CD4-positive, alpha-beta memory T cell (primary cell): ENCODE data around the gene SLC39A13. TPM values are rescaled to one million over a fixed set of nuclear protein-coding genes. Genes with fewer than 3 reads are reported as not detected.

ENCODE experiments used
- CTCF ChIA-PET: fragments of 350-600 bp; sonication (Branson Sonifier 250); formaldehyde crosslinking; loops from one replicate; lab custom pipeline; 2021; ENCODE audit warnings: inconsistent platforms; ENCODE audit not compliant: partially characterized antibody; lab: Charles Lee
- POLR2A ChIA-PET: fragments of 350-600 bp; sonication (Branson Sonifier 250); formaldehyde crosslinking; loops from one replicate; lab custom pipeline; 2021; ENCODE audit not compliant: partially characterized antibody; lab: Charles Lee
- DNase-seq, 5 donors: peaks; one replicate each; pipeline versions ENCODE4 v3.0.0 to v3.0.0-alpha.2; 2020 to 2022; ENCODE audit warnings: mixed read lengths in 1 of 5
- H3K27ac ChIP-seq: one replicate; pipeline ENCODE4 v1.7.0; 2013; ENCODE audit warnings: low read depth, low read length
- H3K27me3 ChIP-seq: 2 replicates; pipeline ENCODE4 v1.7.0; 2013; ENCODE audit warnings: mild to moderate bottlenecking, low read length, moderate library complexity; ENCODE audit not compliant: insufficient read depth
- H3K36me3 ChIP-seq: 2 replicates; pipeline ENCODE4 v1.7.0; 2013; ENCODE audit warnings: mild to moderate bottlenecking, low read length, moderate library complexity; ENCODE audit not compliant: insufficient read depth
- H3K4me1 ChIP-seq: 2 replicates; pipeline ENCODE4 v1.7.0; 2013; ENCODE audit warnings: mild to moderate bottlenecking, low read length, moderate library complexity; ENCODE audit not compliant: insufficient read depth
- H3K4me3 ChIP-seq, 2 donors: one replicate each; pipeline ENCODE4 v1.7.0; 2013; ENCODE audit warnings: low read length in 2 of 2, mild to moderate bottlenecking in 1 of 2
- H3K9me3 ChIP-seq, 2 donors: one replicate each; pipeline ENCODE4 v1.7.0; 2013; ENCODE audit warnings: low read length in 2 of 2, control low read depth in 1 of 2; ENCODE audit not compliant: control insufficient read depth in 1 of 2
- H3K27ac Mint-ChIP-seq, 7 donors: one replicate each; pipeline ENCODE4 v1.8.0; 2020 to 2021; ENCODE audit warnings: mixed read lengths in 7 of 7, mild to moderate bottlenecking in 6 of 7, inconsistent platforms in 3 of 7, moderate library complexity in 3 of 7
- H3K27me3 Mint-ChIP-seq, 2 donors: one replicate each; pipeline ENCODE4 v1.8.0; 2020 to 2021; ENCODE audit warnings: mixed read lengths in 2 of 2
- H3K36me3 Mint-ChIP-seq, 2 donors: one replicate each; pipeline ENCODE4 v1.8.0; 2020 to 2021; ENCODE audit warnings: mixed read lengths in 2 of 2, inconsistent platforms in 1 of 2, mild to moderate bottlenecking in 1 of 2
- H3K4me1 Mint-ChIP-seq, 4 donors: one replicate each; pipeline ENCODE4 v1.8.0; 2020 to 2021; ENCODE audit warnings: mixed read lengths in 4 of 4, mild to moderate bottlenecking in 1 of 4
- H3K4me3 Mint-ChIP-seq, 8 donors: one replicate each; pipeline ENCODE4 v1.8.0; 2020 to 2021; ENCODE audit warnings: mixed read lengths in 8 of 8, mild to moderate bottlenecking in 7 of 8, moderate library complexity in 6 of 8, inconsistent platforms in 3 of 8
- H3K9me3 Mint-ChIP-seq, 8 donors: one replicate each; pipeline ENCODE4 v1.8.0; 2020 to 2021; ENCODE audit warnings: mixed read lengths in 8 of 8, mild to moderate bottlenecking in 5 of 8, inconsistent platforms in 3 of 8, moderate library complexity in 1 of 8
- intact Hi-C: fragments of 100-400 bp; cut with micrococcal nuclease; formaldehyde crosslinking; loops from one replicate; pipeline ENCODE4 v1.15.1; 2023
- polyA plus RNA-seq, 2 donors: library from polyadenylated mRNA; unstranded; fragments of 300-500 nt; fragmentation: Illumina TruSeq; gene quantifications; one replicate each; pipeline ENCODE4 v1.2.3, GENCODE V29; 2021
- total RNA-seq, 2 experiments: library from RNA; stranded (reverse); gene quantifications; one replicate each; pipeline ENCODE4 v1.2.3, GENCODE V29; 2021

SLC39A13 gene
- total and polyA plus RNA-seq, 4 experiments from 2014 or later = 22.3 to 68.3 (median 48.6) TPM

GRCh38 chr11:47399860-47400767, 8.3 kb upstream of the SLC39A13 start:
- Mint-ChIP-seq H3K27me3 (no peaks in the 10 kb centered on the region), H3K27ac (peak overlapping the region; percentile 85 to 94 (median 88)), H3K4me1 (peaks cover 12 to 40% (median 27%) of the 10 kb centered on the region in 4 donors), H3K9me3 (peaks cover 0 to 1% (median 0%) of the 10 kb centered on the region in 8 donors), H3K4me3 (peak overlapping the region; percentile 80 to 95 (median 84)), H3K36me3 (no peaks in the 10 kb centered on the region)
- Histone ChIP-seq H3K9me3 (no peaks in the 10 kb centered on the region), H3K27me3 (no peaks in the 10 kb centered on the region), H3K4me3 (peak overlapping the region in 1 of 2 donors; percentile 61), H3K36me3 (no peaks in the 10 kb centered on the region), H3K4me1 (peaks cover 31% of the 10 kb centered on the region), H3K27ac (peak overlapping the region; percentile 62)
- POLR2A ChIA-PET = interaction anchor here (0.6 to 3.4 kb wide), 9 partner anchors 8 to 514 kb away, joined by 3 to 31 read pairs (median 12); partner anchors contain the start of genes DDB2, PSMC3, SLC39A13 and SPI1
- CTCF ChIA-PET = interaction anchor here (1.4 to 10.3 kb wide), 6 partner anchors 9 to 27 kb away, joined by 3 to 149 read pairs (median 10); partner anchors contain the start of genes SLC39A13 and SPI1
- intact Hi-C loops = loop anchor here (2.0 kb wide), 1 partner anchor 25 kb away; no protein-coding TSS in a partner anchor
- peak in 4 of 5 donors; percentile 21 to 38 (median 26) for DNase-seq

- Histone ChIP-seq H3K27ac (peak overlapping the region; percentile 58), H3K4me3 (peak overlapping the region in 1 of 2 donors; percentile 61), H3K4me1 (peaks cover 24% of the 10 kb centered on the region), H3K27me3 (no peaks in the 10 kb centered on the region), H3K9me3 (no peaks in the 10 kb centered on the region), H3K36me3 (no peaks in the 10 kb centered on the region)
- DNase-seq = no peak
- Mint-ChIP-seq H3K4me1 (peaks cover 11 to 33% (median 21%) of the 10 kb centered on the region in 4 donors), H3K36me3 (no peaks in the 10 kb centered on the region), H3K27me3 (no peaks in the 10 kb centered on the region), H3K27ac (peak overlapping the region; percentile 69 to 94 (median 86)), H3K4me3 (peak overlapping the region; percentile 80 to 95 (median 84)), H3K9me3 (peaks cover 0 to 1% (median 0%) of the 10 kb centered on the region in 8 donors)
- intact Hi-C loops = loop anchor here (2.0 kb wide), 1 partner anchor 26 kb away; no protein-coding TSS in a partner anchor
- ChIA-PET CTCF (interaction anchor here (1.6 to 10.3 kb wide), 4 partner anchors 8 to 28 kb away, joined by 4 to 149 read pairs (median 14); partner anchors contain the start of gene SLC39A13), POLR2A (interaction anchor here (0.6 to 3.4 kb wide), 8 partner anchors 8 to 513 kb away, joined by 3 to 31 read pairs (median 11); partner anchors contain the start of genes DDB2, SLC39A13 and SPI1)
Observed at GRCh38 chr11:47400768-47401279, 7.6 kb upstream of the SLC39A13 start.

- Histone ChIP-seq H3K27me3 (no peaks in the 10 kb centered on the region), H3K9me3 (no peaks in the 10 kb centered on the region), H3K27ac (no peak overlapping the region), H3K4me3 (no peak overlapping the region), H3K4me1 (peaks cover 31% of the 10 kb centered on the region), H3K36me3 (no peaks in the 10 kb centered on the region)
- no peak overlapping the region for H3K4me3 Mint-ChIP-seq
- peaks cover 13 to 36% (median 27%) of the 10 kb centered on the region in 4 donors for H3K4me1 Mint-ChIP-seq
- no peak for DNase-seq
- no peaks in the 10 kb centered on the region for H3K27me3 Mint-ChIP-seq
- peaks cover 0 to 2% of the 10 kb centered on the region in 2 donors for H3K36me3 Mint-ChIP-seq
- POLR2A ChIA-PET = no interaction called here
- H3K27ac Mint-ChIP-seq = peak overlapping the region in 2 of 7 donors; percentile 57 to 59
- CTCF ChIA-PET = interaction anchor here (0.7 to 10.3 kb wide), 3 partner anchors 9 to 30 kb away, joined by 3 to 149 read pairs (median 4); no protein-coding TSS in a partner anchor
- intact Hi-C loops = no loop called here
- no peaks in the 10 kb centered on the region for H3K9me3 Mint-ChIP-seq
Observed at GRCh38 chr11:47403135-47403534, 5.3 kb upstream of the SLC39A13 start.

- DNase-seq = no peak
- Histone ChIP-seq H3K4me1 (peaks cover 31% of the 10 kb centered on the region), H3K9me3 (no peaks in the 10 kb centered on the region), H3K36me3 (no peaks in the 10 kb centered on the region), H3K4me3 (no peak overlapping the region), H3K27me3 (no peaks in the 10 kb centered on the region), H3K27ac (no peak overlapping the region)
- H3K27ac Mint-ChIP-seq = peak overlapping the region in 1 of 7 donors; percentile 57
- ChIA-PET CTCF (interaction anchor here (0.7 to 10.3 kb wide), 3 partner anchors 9 to 31 kb away, joined by 3 to 149 read pairs (median 4); no protein-coding TSS in a partner anchor), POLR2A (no interaction called here)
- peaks cover 12 to 31% (median 25%) of the 10 kb centered on the region in 4 donors for H3K4me1 Mint-ChIP-seq
- no peaks in the 10 kb centered on the region for H3K9me3 Mint-ChIP-seq
- intact Hi-C loops = no loop called here
- H3K4me3 Mint-ChIP-seq = no peak overlapping the region
- H3K27me3 Mint-ChIP-seq = no peaks in the 10 kb centered on the region
- peaks cover 0 to 2% of the 10 kb centered on the region in 2 donors for H3K36me3 Mint-ChIP-seq
Observed at GRCh38 chr11:47403571-47403970, 4.8 kb upstream of the SLC39A13 start.

- Histone ChIP-seq H3K36me3 (no peaks in the 10 kb centered on the region), H3K4me3 (peak overlapping the region; percentile 4 to 58), H3K27ac (peak overlapping the region; percentile 80), H3K4me1 (peaks cover 25% of the 10 kb centered on the region), H3K9me3 (no peaks in the 10 kb centered on the region), H3K27me3 (no peaks in the 10 kb centered on the region)
- ChIA-PET POLR2A (interaction anchor here (0.7 to 9.1 kb wide), 9 partner anchors 7 to 192 kb away, joined by 3 to 86 read pairs (median 7); partner anchors contain the start of genes ACP2, DDB2, PSMC3 and SPI1), CTCF (interaction anchor here (0.9 to 7.2 kb wide), 8 partner anchors 8 to 34 kb away, joined by 3 to 257 read pairs (median 4); no protein-coding TSS in a partner anchor)
- DNase-seq = peak in 1 of 5 donors; percentile 24
- Mint-ChIP-seq H3K27ac (peak overlapping the region; percentile 90 to 95 (median 93)), H3K9me3 (no peaks in the 10 kb centered on the region), H3K36me3 (peaks cover 0 to 4% of the 10 kb centered on the region in 2 donors), H3K27me3 (no peaks in the 10 kb centered on the region), H3K4me3 (peak overlapping the region; percentile 87 to 91 (median 90)), H3K4me1 (peaks cover 10 to 27% (median 20%) of the 10 kb centered on the region in 4 donors)
- intact Hi-C loops = loop anchor here (5.0 kb wide), 1 partner anchor 230 kb away; the partner anchor contains the start of gene ARFGAP2
Observed at GRCh38 chr11:47406896-47407745, 1.3 kb upstream of the SLC39A13 start.
